GM20000 (cell line): ENCODE measurements around the gene MS4A15.

Experiments
- DNase-seq: peaks from one replicate; pipeline ENCODE4 v3.0.0; 2012; ENCODE audit warnings: low spot score
- CTCF ChIP-seq: IDR thresholded peaks from 2 replicates; pipeline ENCODE4 v1.5.1; 2012; ENCODE audit warnings: mild to moderate bottlenecking, control low read depth; ENCODE audit errors: extremely low read depth, missing control alignments

The MS4A15 gene

DNA sequence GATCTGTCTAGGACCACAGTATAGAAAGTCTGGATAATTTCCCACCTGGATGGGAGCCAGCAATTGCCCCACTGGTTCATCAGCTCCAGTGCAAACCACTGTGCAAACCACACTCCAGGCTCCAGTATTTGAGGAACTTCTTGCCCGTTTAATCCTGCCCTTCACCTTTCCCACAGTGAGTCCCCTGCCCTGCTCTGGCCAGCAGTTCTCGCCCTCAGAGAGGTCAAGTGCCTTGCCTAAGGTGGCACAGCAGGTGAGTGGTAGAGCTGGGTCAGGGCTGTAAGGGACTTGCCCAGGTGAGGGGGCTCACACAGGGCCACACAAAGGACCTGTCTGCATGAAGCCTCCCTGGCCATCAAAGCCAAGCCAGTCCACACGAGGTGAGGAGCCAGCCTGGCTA, 52.6 kb downstream of the MS4A15 start:
- no peak for TF ChIP-seq CTCF
- no peak for DNase-seq

GRCh38 chr11:60809691-60810090, 53.0 kb downstream of the MS4A15 start:
- TF ChIP-seq CTCF: no peak
- no peak for DNase-seq

DNA sequence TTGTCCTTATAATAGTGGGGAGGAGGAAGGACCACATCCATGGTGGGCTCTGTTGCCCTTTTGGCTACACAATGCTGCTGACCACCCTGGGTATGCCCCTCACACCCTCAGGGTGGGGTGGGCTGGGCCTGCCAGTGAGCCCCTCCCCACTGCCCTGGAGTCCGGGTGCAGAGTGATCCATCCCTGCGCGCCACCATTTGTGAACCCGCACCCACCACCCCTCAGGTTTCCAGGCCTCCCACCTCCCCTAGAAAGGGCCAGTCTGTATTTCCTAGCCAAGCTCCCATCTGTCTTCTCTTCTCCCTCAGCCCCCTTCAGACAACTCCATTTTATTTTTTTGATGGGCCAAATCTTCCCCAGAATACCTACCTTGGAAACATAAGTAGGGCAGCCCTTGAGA, 53.5 kb downstream of the MS4A15 start:
- no peak for DNase-seq
- TF ChIP-seq CTCF: no peak

DNA sequence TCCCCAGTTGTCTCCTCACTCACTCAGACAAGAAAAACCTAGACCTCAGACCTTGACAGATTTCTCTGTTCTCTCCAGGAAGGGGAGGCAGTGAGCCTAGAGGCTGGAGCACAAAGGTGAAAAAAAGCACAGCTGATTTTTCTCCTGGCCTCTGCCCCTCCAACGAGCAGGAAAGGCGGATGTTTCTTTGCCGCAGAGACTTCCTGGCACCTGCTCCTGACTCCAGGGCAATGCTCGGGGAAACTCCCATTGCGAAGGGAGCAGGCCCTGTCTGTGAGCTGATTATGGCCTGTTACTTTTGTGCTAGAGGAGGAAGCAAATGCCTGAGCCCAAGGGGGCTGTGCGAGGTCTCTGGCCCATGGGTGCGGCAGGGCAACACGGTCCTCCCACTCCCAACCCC, 53.9 kb downstream of the MS4A15 start:
- no peak for DNase-seq
- no peak for TF ChIP-seq CTCF

DNA sequence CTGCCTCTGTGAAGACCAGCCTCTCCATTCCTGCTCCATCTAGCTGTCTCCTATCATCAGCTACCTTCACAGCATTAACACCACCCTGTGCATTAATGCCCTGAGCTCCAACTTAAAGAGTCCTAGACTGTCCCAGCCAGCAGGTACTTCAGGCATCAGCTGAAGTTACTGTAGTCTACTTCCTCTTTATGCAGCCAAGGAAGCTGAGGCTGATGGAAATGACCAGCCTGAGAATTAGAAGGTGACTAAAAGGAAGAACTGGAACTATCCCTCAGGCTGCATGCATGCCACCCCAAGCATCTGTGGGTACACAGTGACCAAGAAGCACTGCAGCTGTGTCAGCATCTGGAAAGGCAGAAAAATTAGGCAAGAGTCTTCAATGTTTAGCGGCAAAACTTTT, 56.7 kb downstream of the MS4A15 start:
- no peak for TF ChIP-seq CTCF
- DNase-seq: no peak

DNA sequence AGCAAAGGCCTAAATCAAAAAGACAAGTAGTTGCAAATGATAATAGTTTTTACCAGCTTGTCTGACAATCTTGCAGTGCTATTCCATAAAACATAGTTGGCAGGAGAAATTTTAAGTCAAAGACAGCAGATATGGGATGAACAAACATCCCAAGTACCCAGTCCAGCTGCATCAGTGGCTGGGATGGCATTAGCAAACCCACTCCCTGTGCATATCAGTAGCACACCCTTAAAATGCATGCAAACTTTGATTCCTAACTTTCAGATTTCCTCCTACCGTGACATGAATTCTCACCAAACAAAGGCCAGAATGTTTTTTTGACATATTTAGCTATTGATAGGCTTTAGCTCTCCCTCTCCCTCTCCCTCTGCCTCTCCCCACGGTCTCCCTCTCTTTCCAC, 57.4 kb downstream of the MS4A15 start:
- DNase-seq: no peak
- TF ChIP-seq CTCF: no peak

- no peak for DNase-seq
- no peak for TF ChIP-seq CTCF
Observed at GRCh38 chr11:60816590-60817157, 60.0 kb downstream of the MS4A15 start.
